Stimulated activated CD8-positive, alpha-beta memory T cell treated with anti-CD3 and anti-CD28 coated beads, Interleukin-7, amount 100 ng/mL, for 24 hours (primary cell): ENCODE measurements around the gene GFRAL.
"Not testable (repeated sequence)": the region's sequence is repeated elsewhere in the genome, so short reads cannot be mapped to it uniquely, and the experiment has no call there.

ENCODE experiments used
- DNase-seq: peaks from one replicate; pipeline ENCODE4 v3.0.0-alpha.2; 2020; ENCODE audit warnings: low read depth

Gene GFRAL

GRCh38 chr6:55327169-55327568, at the start of gene GFRAL:
TSS of gene GFRAL (plus strand) at chr6:55327469. CDS start at chr6:55327555, 86 bp downstream.
- DNase-seq = no peak

- DNase-seq = no peak
Observed at GRCh38 chr6:55277646-55278045, 49.6 kb upstream of the GFRAL start.

- no peak for DNase-seq
Observed at GRCh38 chr6:55281215-55281614, 46.1 kb upstream of the GFRAL start.

- no peak for DNase-seq
Observed at GRCh38 chr6:55282115-55282514, 45.2 kb upstream of the GFRAL start.

- no peak for DNase-seq
Observed at GRCh38 chr6:55286824-55287223, 40.4 kb upstream of the GFRAL start.

GRCh38 chr6:55290736-55291135, 36.5 kb upstream of the GFRAL start:
- no peak for DNase-seq

GRCh38 chr6:55293116-55293515, 34.2 kb upstream of the GFRAL start:
- DNase-seq = no peak

- DNase-seq = not testable (repeated sequence)
Observed at GRCh38 chr6:55297214-55297613, 30.1 kb upstream of the GFRAL start.

- no peak for DNase-seq
Observed at GRCh38 chr6:55299286-55299985, 27.8 kb upstream of the GFRAL start.

- no peak for DNase-seq
Observed at GRCh38 chr6:55304747-55305146, 22.5 kb upstream of the GFRAL start.

- no peak for DNase-seq
Observed at GRCh38 chr6:55319961-55320695, 7.1 kb upstream of the GFRAL start.

- DNase-seq = no peak
Observed at GRCh38 chr6:55320696-55321086, 6.6 kb upstream of the GFRAL start.

- no peak for DNase-seq
Observed at GRCh38 chr6:55377150-55377549, 49.9 kb downstream of the GFRAL start.

GRCh38 chr6:55379471-55379870, 52.2 kb downstream of the GFRAL start:
- DNase-seq = no peak

GRCh38 chr6:55379895-55380294, 52.6 kb downstream of the GFRAL start:
- no peak for DNase-seq

- no peak for DNase-seq
Observed at GRCh38 chr6:55388211-55388610, 60.9 kb downstream of the GFRAL start.

- DNase-seq = no peak
Observed at GRCh38 chr6:55395871-55396270, 68.6 kb downstream of the GFRAL start.

- DNase-seq = no peak
Observed at GRCh38 chr6:55397986-55398385, 70.7 kb downstream of the GFRAL start.

GRCh38 chr6:55399351-55399750, 72.1 kb downstream of the GFRAL start:
- DNase-seq = no peak

- DNase-seq = no peak
Observed at GRCh38 chr6:55405474-55406235, 78.4 kb downstream of the GFRAL start.

GRCh38 chr6:55410674-55411073, 83.4 kb downstream of the GFRAL start:
- DNase-seq = no peak

- DNase-seq = no peak
Observed at GRCh38 chr6:55423933-55424332, 96.7 kb downstream of the GFRAL start.
